Karpas-422 (cell line): ENCODE data around the gene MGAT5. TPM values are rescaled to one million over a fixed set of nuclear protein-coding genes. Genes with fewer than 3 reads are reported as not detected.
A peak's percentile ranks its signal among the peaks of the same experiment; 100 is the strongest.

Experiments used
- DNase-seq: peaks from one replicate; pipeline ENCODE4 v3.0.0-alpha.2; 2015
- H2AFZ ChIP-seq: fragments of 200-600 bp; sonication (generic); 2 replicates; pipeline ENCODE4 v1.6.1; 2014; ENCODE audit warnings: antibody characterized with exemption, low read length, mixed read lengths
- H3K27ac ChIP-seq: fragments of 200-600 bp; sonication (generic); 2 replicates; pipeline ENCODE4 v1.5.1; 2014; ENCODE audit warnings: mild to moderate bottlenecking, low read length, moderate library complexity
- H3K27me3 ChIP-seq: fragments of 200-600 bp; sonication (generic); 2 replicates; pipeline ENCODE4 v1.6.1; 2014; ENCODE audit warnings: low read length, mixed read lengths
- H3K36me3 ChIP-seq: fragments of 200-600 bp; sonication (generic); 2 replicates; pipeline ENCODE4 v1.6.1; 2014; ENCODE audit warnings: low read length, mixed read lengths; ENCODE audit not compliant: insufficient read depth
- H3K4me1 ChIP-seq: fragments of 200-600 bp; sonication (generic); 2 replicates; pipeline ENCODE4 v1.6.1; 2014; ENCODE audit warnings: mild to moderate bottlenecking, low read length, mixed read lengths
- H3K4me2 ChIP-seq: fragments of 200-600 bp; sonication (generic); 2 replicates; pipeline ENCODE4 v1.6.1; 2014; ENCODE audit warnings: low read length, low read depth, mild to moderate bottlenecking; ENCODE audit not compliant: poor library complexity, severe bottlenecking
- H3K4me3 ChIP-seq: fragments of 200-600 bp; sonication (generic); 2 replicates; pipeline ENCODE4 v1.5.1; 2014; ENCODE audit warnings: mild to moderate bottlenecking, antibody characterized with exemption, low read length, mixed read lengths
- H3K79me2 ChIP-seq: fragments of 200-600 bp; sonication (generic); 2 replicates; pipeline ENCODE4 v1.6.1; 2014; ENCODE audit warnings: mild to moderate bottlenecking, low read length, mixed read lengths
- H3K9ac ChIP-seq: fragments of 200-600 bp; sonication (generic); 2 replicates; pipeline ENCODE4 v1.6.0; 2014; ENCODE audit warnings: low read length
- H3K9me2 ChIP-seq: fragments of 200-600 bp; sonication (generic), shearing (Covaris generic); replicated peaks from 2 replicates; pipeline ENCODE4 v1.6.0; 2014; ENCODE audit warnings: mild to moderate bottlenecking, low read length, moderate library complexity; ENCODE audit not compliant: insufficient read depth
- H3K9me3 ChIP-seq: fragments of 300-700, 200-600 bp; sonication (generic); 2 replicates; pipeline ENCODE4 v1.6.1; 2014; ENCODE audit warnings: low read length, mixed read lengths
- H4K20me1 ChIP-seq: fragments of 200-600 bp; sonication (generic); 2 replicates; pipeline ENCODE4 v1.6.1; 2014; ENCODE audit warnings: mild to moderate bottlenecking, antibody characterized with exemption, low read length, low read depth; ENCODE audit not compliant: insufficient read depth
- total RNA-seq: library from RNA; depleted of rRNA; stranded (reverse); fragments of >200 nt; shearing (Covaris generic); gene quantifications from 2 replicates; pipeline ENCODE4 v1.2.3, GENCODE V29; 2014; ENCODE audit warnings: low replicate concordance

The MGAT5 gene
- total RNA-seq, 1 experiment from 2014 or later = 22.7 TPM

GRCh38 chr2:134243244-134243643 is 10.6 kb upstream of the MGAT5 start:
- no peaks in the 10 kb centered on the region for H3K9me3 ChIP-seq
- peaks cover 6% of the 10 kb centered on the region for H4K20me1 ChIP-seq
- no peaks in the 10 kb centered on the region; the same call in 1 of the 2 replicates for H3K79me2 ChIP-seq
- H3K4me3 ChIP-seq = no peak overlapping the region
- H3K9ac ChIP-seq = no peak overlapping the region
- H3K4me2 ChIP-seq = no peak overlapping the region
- H3K27ac ChIP-seq = no peak overlapping the region
- H3K9me2 ChIP-seq = no peaks in the 10 kb centered on the region
- no peaks in the 10 kb centered on the region for H3K36me3 ChIP-seq
- no peak overlapping the region for H2AFZ ChIP-seq
- no peak for DNase-seq
- H3K4me1 ChIP-seq = peaks cover 33% of the 10 kb centered on the region
- H3K27me3 ChIP-seq = no peaks in the 10 kb centered on the region

- Histone ChIP-seq H2AFZ (no peak overlapping the region), H3K9me3 (no peaks in the 10 kb centered on the region), H3K9ac (no peak overlapping the region), H3K9me2 (no peaks in the 10 kb centered on the region), H3K4me3 (no peak overlapping the region), H3K36me3 (no peaks in the 10 kb centered on the region), H3K27ac (no peak overlapping the region), H3K79me2 (no peaks in the 10 kb centered on the region; the same call in 1 of the 2 replicates), H4K20me1 (peaks cover 6% of the 10 kb centered on the region), H3K27me3 (no peaks in the 10 kb centered on the region), H3K4me1 (peaks cover 41% of the 10 kb centered on the region), H3K4me2 (no peak overlapping the region)
- DNase-seq = no peak
These were observed 9.8 kb upstream of the MGAT5 start for GRCh38 chr2:134244086-134244485.

- no peak overlapping the region for H3K27ac ChIP-seq
These were observed 9.3 kb upstream of the MGAT5 start for GRCh38 chr2:134244587-134244986.

GRCh38 chr2:134245340-134245984 is 8.4 kb upstream of the MGAT5 start:
- H3K27me3 ChIP-seq = no peaks in the 10 kb centered on the region
- no peaks in the 10 kb centered on the region; the same call in 1 of the 2 replicates for H3K79me2 ChIP-seq
- H4K20me1 ChIP-seq = peaks cover 6% of the 10 kb centered on the region
- no peaks in the 10 kb centered on the region for H3K36me3 ChIP-seq
- H3K4me2 ChIP-seq = peak overlapping the region; percentile 59
- DNase-seq = peak; percentile 92
- H2AFZ ChIP-seq = peak overlapping the region; percentile 72; the same call in 1 of the 2 replicates
- H3K4me3 ChIP-seq = no peak overlapping the region
- H3K9me2 ChIP-seq = no peaks in the 10 kb centered on the region
- peaks cover 55% of the 10 kb centered on the region for H3K4me1 ChIP-seq
- no peaks in the 10 kb centered on the region for H3K9me3 ChIP-seq
- no peak overlapping the region for H3K27ac ChIP-seq
- H3K9ac ChIP-seq = peak overlapping the region; percentile 48

More at GRCh38 chr2:134244587-134244986, 9.3 kb upstream of the MGAT5 start:
- no peak for DNase-seq
- H3K9ac ChIP-seq = no peak overlapping the region
- H3K4me1 ChIP-seq = peaks cover 46% of the 10 kb centered on the region
- H4K20me1 ChIP-seq = peaks cover 6% of the 10 kb centered on the region
- no peak overlapping the region for H3K4me3 ChIP-seq
- H3K27me3 ChIP-seq = no peaks in the 10 kb centered on the region
- H3K9me2 ChIP-seq = no peaks in the 10 kb centered on the region
- no peaks in the 10 kb centered on the region for H3K9me3 ChIP-seq
- H3K36me3 ChIP-seq = no peaks in the 10 kb centered on the region
- H3K4me2 ChIP-seq = peak overlapping the region; percentile 59
- no peak overlapping the region for H2AFZ ChIP-seq
- no peaks in the 10 kb centered on the region; the same call in 1 of the 2 replicates for H3K79me2 ChIP-seq

- no peaks in the 10 kb centered on the region for H3K27me3 ChIP-seq
- H3K9ac ChIP-seq = peak overlapping the region; percentile 28
- H3K36me3 ChIP-seq = no peaks in the 10 kb centered on the region
- H3K9me3 ChIP-seq = no peaks in the 10 kb centered on the region
- no peaks in the 10 kb centered on the region; the same call in 1 of the 2 replicates for H4K20me1 ChIP-seq
- DNase-seq = no peak
- H3K27ac ChIP-seq = peak overlapping the region; percentile 14; the same call in 1 of the 2 replicates
- H3K4me1 ChIP-seq = peaks cover 64% of the 10 kb centered on the region
- no peaks in the 10 kb centered on the region for H3K9me2 ChIP-seq
- no peak overlapping the region for H3K4me3 ChIP-seq
- H3K4me2 ChIP-seq = peak overlapping the region; percentile 59
- H3K79me2 ChIP-seq = no peaks in the 10 kb centered on the region; the same call in 1 of the 2 replicates
- no peak overlapping the region for H2AFZ ChIP-seq
These were observed 7.6 kb upstream of the MGAT5 start for GRCh38 chr2:134246154-134246874.

GRCh38 chr2:134247679-134248078 is 6.2 kb upstream of the MGAT5 start:
- Histone ChIP-seq H3K27ac (no peak overlapping the region), H3K4me2 (no peak overlapping the region), H4K20me1 (no peaks in the 10 kb centered on the region; the same call in 1 of the 2 replicates), H3K9me3 (no peaks in the 10 kb centered on the region), H3K36me3 (no peaks in the 10 kb centered on the region), H3K27me3 (no peaks in the 10 kb centered on the region), H3K9me2 (no peaks in the 10 kb centered on the region), H3K9ac (0 out of 2 replicates have a peak overlapping the region, but pooled peaks have one; percentile 11), H3K4me1 (peaks cover 77% of the 10 kb centered on the region), H3K4me3 (no peak overlapping the region), H2AFZ (no peak overlapping the region), H3K79me2 (no peaks in the 10 kb centered on the region; the same call in 1 of the 2 replicates)
- no peak for DNase-seq

GRCh38 chr2:134248913-134249312 is 5.0 kb upstream of the MGAT5 start:
- no peak overlapping the region for H3K4me2 ChIP-seq
- DNase-seq = no peak
- H3K27me3 ChIP-seq = no peaks in the 10 kb centered on the region
- no peaks in the 10 kb centered on the region; the same call in 1 of the 2 replicates for H3K79me2 ChIP-seq
- no peaks in the 10 kb centered on the region for H3K9me3 ChIP-seq
- H4K20me1 ChIP-seq = no peaks in the 10 kb centered on the region
- H3K4me3 ChIP-seq = no peak overlapping the region
- H3K4me1 ChIP-seq = peaks cover 90% of the 10 kb centered on the region
- H2AFZ ChIP-seq = no peak overlapping the region
- no peaks in the 10 kb centered on the region for H3K9me2 ChIP-seq
- no peak overlapping the region for H3K27ac ChIP-seq
- H3K36me3 ChIP-seq = no peaks in the 10 kb centered on the region
- no peak overlapping the region for H3K9ac ChIP-seq

GRCh38 chr2:134249755-134250154 is 4.1 kb upstream of the MGAT5 start:
- peaks cover 94% of the 10 kb centered on the region for H3K4me1 ChIP-seq
- H3K36me3 ChIP-seq = no peaks in the 10 kb centered on the region
- H4K20me1 ChIP-seq = no peaks in the 10 kb centered on the region
- no peaks in the 10 kb centered on the region for H3K9me2 ChIP-seq
- no peaks in the 10 kb centered on the region; the same call in 1 of the 2 replicates for H3K79me2 ChIP-seq
- H3K4me3 ChIP-seq = 0 out of 2 replicates have a peak overlapping the region, but pooled peaks have one; percentile 3
- no peak overlapping the region for H2AFZ ChIP-seq
- no peak for DNase-seq
- H3K27ac ChIP-seq = 0 out of 2 replicates have a peak overlapping the region, but pooled peaks have one; percentile 16
- no peak overlapping the region for H3K9ac ChIP-seq
- no peaks in the 10 kb centered on the region for H3K9me3 ChIP-seq
- H3K4me2 ChIP-seq = peak overlapping the region; percentile 48
- H3K27me3 ChIP-seq = no peaks in the 10 kb centered on the region
